GM12892 (cell line): ENCODE measurements around the gene CTNNAL1.

Experiments used
- POLR2A ChIP-seq: IDR thresholded peaks from 2 replicates; pipeline ENCODE4 v1.6.1; 2011; ENCODE audit warnings: low read depth, low read length, control low read depth
- POLR2AphosphoS5 ChIP-seq: IDR thresholded peaks from 2 replicates; pipeline ENCODE4 v1.6.1; 2011; ENCODE audit warnings: low read depth, low read length, control low read depth

DNA sequence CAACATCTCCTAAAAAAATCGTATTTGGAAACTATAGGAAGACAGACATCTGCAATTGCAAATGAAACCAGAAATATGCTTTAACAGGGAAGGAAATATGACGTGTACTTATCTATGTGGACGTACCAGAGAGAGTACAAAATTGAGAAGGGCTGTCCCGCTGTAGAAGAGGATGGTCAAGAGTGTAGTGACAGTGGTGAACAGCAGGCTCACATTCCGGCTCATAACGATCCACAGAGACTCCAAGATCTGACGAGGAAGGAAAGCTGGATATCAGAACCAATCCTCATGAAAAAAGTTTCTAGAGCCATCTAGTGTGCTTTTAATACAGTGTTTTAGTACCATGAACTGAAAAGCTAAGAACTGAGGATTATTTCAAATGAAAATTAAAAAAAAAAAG, 37.1 kb upstream of the CTNNAL1 start:
- TF ChIP-seq POLR2A (no peak), POLR2AphosphoS5 (no peak)
